GM23338 (cell line): ENCODE data around the gene RHOB. TPM values are rescaled to one million over a fixed set of nuclear protein-coding genes. Genes with fewer than 3 reads are reported as not detected.

Source experiments
- EZH2 ChIP-seq: fragments of 200-600 bp; sonication (generic); IDR thresholded peaks from one replicate; pipeline ENCODE4 v1.8.0; 2017; ENCODE audit warnings: antibody characterized with exemption, mild to moderate bottlenecking, low read depth; ENCODE audit not compliant: unreplicated experiment
- EZH2phosphoT487 ChIP-seq: fragments of 200-600 bp; sonication (generic); IDR thresholded peaks from one replicate; pipeline ENCODE4 v1.8.1; 2018; ENCODE audit warnings: antibody characterized with exemption; ENCODE audit not compliant: unreplicated experiment
- NANOG ChIP-seq: IDR thresholded peaks from 2 replicates; pipeline ENCODE4 v1.6.1; 2016; ENCODE audit warnings: antibody characterized with exemption, borderline replicate concordance
- POLR2AphosphoS5 ChIP-seq: IDR thresholded peaks from 2 replicates; pipeline ENCODE4 v1.6.1; 2016; ENCODE audit warnings: antibody characterized with exemption, low read depth
- REST ChIP-seq: IDR thresholded peaks from one replicate; pipeline ENCODE4 v1.6.1; 2018; ENCODE audit warnings: antibody characterized with exemption; ENCODE audit not compliant: unreplicated experiment
- STAT1 ChIP-seq: IDR thresholded peaks from one replicate; pipeline ENCODE4 v1.6.1; 2016; ENCODE audit warnings: antibody characterized with exemption; ENCODE audit not compliant: unreplicated experiment
- ZNF462 ChIP-seq: fragments of 250-450 bp; sonication (Bioruptor Pico); IDR thresholded peaks from 2 replicates; pipeline ENCODE4 v1.5.0; 2020; ENCODE audit warnings: mild to moderate bottlenecking, moderate library complexity
- polyA plus RNA-seq: library from polyadenylated mRNA; unstranded; fragments of >200 nt; fragmentation: Nextera tagmentation; extraction: Ambion mirVana; gene quantifications from 2 replicates; pipeline ENCODE4 v1.2.1, GENCODE V29; 2016
- total RNA-seq: library from RNA; depleted of rRNA; stranded (reverse); fragments of >200 nt; shearing (Covaris generic); gene quantifications from 2 replicates; pipeline ENCODE4 v1.2.3, GENCODE V29; 2014

Gene RHOB
- total and polyA plus RNA-seq, 2 experiments from 2014 or later: 6.6 to 26.9 TPM

- TF ChIP-seq REST (no peak), NANOG (no peak), ZNF462 (CRISPR knock-in tag) (no peak), EZH2phosphoT487 (no peak), POLR2AphosphoS5 (no peak), EZH2 (no peak), STAT1 (no peak)
Measured at GRCh38 chr2:20474757-20475566, 28.1 kb downstream of the RHOB start (continued).
